Activated naive CD8-positive, alpha-beta T cell treated with anti-CD3 and anti-CD28 coated beads, Interleukin-2, amount 50 U/mL, for 16 hours (primary cell): Measurements from ENCODE around the gene C8A.

ENCODE experiments used
- DNase-seq: peaks from one replicate; pipeline ENCODE4 v3.0.0-alpha.2; 2020; ENCODE audit warnings: low read depth, low spot score

C8A gene

GRCh38 chr1:56854521-56855099 is at the start of gene C8A:
Gene C8A, plus strand, starts transcription at chr1:56854797. Its CDS starts 105 bp downstream, at chr1:56854902.
- DNase-seq = no peak

DNA sequence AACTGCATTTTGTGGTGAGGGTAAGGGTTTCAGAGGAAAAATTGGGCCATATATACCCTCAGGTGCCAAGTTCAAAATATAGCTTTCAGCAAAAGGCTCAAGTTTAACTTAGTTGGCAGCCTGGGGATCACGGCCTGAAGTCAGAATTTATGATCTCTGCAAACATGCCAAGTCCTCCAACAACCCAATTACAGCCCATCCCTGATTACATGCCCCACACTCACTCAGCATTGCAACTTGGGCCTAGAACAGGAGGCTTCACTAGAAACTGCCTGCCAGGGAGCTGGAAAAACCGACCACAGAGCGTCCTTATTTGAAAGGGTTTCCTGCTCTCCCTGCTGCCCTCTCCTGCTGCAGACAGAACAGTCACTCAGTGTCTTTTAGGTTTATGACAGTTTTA is 47.8 kb upstream of the C8A start:
- DNase-seq = no peak

DNA sequence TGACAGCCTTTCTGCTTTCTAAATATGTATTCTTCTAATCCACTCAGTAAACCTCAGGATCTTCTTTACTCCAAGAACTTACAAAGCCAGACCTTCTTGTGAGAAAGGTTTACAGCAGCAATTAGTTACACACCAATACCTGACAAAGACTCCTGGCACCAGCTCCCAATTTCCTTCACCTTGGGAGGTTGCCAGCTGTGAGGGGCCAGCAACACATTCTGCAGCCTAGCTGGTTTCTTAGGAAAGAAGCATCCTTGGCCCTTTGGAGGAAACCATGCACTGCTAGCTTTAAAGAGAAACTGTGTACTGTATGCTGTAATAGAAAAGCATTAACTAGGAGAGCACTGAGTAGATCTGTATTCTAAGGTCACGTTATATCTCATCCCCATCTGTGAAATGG is 46.2 kb upstream of the C8A start:
- DNase-seq = no peak

GRCh38 chr1:56811331-56811730 is 43.3 kb upstream of the C8A start:
- no peak for DNase-seq

DNA sequence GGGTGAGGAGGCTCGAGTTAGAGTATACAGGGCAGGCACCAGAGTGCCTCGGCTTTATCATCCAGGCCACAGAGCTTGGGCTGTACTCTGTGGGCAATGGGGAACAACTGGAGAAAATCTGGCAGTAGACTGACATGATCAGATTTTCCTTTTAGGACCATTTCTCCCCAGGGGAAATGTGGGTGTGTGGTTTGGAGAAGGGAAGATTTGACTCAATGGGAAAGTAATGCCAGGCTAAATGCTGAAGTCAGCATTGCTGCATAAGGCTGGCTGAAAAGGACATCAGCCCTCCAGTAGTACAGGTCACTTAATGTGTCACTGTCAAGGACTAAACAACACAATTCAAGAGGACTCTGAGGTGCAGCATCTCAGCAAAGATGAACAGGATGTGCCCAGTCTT is 40.4 kb upstream of the C8A start:
- DNase-seq = no peak

- no peak for DNase-seq
Observed at GRCh38 chr1:56816264-56816663, 38.3 kb upstream of the C8A start.

DNA sequence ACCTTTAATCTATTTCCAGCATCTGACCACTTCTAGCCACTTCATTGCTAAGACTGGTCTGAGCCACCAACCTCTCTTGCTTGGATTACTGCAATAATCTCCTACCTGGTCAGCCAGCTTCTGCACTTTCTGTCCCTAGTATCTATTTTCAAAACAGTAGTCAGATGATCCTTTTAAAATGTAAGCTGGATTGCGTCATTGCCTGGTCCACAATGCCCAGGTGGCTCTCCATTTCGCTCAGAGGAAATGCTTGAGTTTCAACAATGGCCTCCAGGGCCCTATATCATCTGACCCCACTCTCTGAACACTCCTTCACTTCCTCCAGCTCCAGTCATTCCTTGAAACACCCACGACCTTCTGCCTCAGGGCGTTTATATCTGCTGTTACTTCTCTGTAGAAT is 37.7 kb upstream of the C8A start:
- DNase-seq = no peak

GRCh38 chr1:56817716-56818463 is 36.7 kb upstream of the C8A start:
- no peak for DNase-seq

- no peak for DNase-seq
Observed at GRCh38 chr1:56819387-56819899, 35.2 kb upstream of the C8A start, which contains the start of gene FYB2. Gene FYB2, minus strand, starts transcription at chr1:56819404. Its CDS starts 114 bp downstream, at chr1:56819290.

DNA sequence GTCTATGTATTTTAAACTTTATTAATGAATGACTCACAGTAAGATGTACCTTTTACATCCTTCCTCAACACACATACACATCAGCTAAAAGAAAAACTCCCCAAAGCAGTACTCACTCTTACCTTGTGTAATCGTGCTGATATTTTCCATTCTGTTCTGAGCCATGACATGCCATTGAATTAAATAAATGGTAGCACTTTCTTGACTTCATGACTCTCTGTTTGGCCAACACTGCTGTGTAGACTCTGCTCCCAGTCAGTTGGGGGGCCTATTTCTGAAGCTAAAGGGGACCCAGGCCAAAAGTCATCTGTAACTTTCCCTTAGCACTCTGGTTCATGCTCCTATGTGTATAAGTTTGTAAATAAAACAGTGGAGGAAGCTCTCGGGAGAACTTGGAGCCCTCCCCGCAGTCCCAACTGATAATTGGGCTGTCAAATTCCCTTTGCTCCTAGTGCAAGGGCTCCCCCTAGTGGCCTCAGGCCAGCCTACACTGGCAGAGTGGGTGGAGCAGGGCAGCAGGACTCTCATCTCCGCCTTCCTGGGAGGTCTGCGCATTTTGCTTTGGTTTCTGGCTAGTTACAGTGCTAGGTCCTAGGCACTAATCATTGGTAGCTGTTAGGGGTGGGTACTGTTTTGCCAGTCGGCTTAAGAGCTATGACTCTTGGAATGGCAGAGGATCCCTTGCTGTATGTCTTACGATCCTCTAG is 33.7 kb upstream of the C8A start:
- DNase-seq = peak; percentile 33

DNA sequence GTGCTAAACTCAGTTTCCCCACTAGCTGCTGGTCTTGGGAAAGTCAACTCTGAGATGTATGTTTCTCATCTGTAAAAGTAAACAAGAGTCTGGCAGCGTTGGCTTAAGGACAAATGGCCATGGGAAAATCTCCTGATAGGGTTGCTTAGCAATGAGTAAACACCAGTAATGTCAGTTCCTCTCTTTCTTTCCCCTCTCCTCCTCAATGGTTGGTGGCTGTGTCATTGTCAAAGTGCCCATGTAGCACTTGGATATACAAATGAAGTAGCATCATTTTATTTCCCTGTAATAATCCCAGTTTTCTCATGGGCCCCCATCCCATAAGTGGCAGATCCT is 33.2 kb upstream of the C8A start:
- DNase-seq = no peak

GRCh38 chr1:56824271-56824670 is 30.3 kb upstream of the C8A start:
- DNase-seq = no peak

DNA sequence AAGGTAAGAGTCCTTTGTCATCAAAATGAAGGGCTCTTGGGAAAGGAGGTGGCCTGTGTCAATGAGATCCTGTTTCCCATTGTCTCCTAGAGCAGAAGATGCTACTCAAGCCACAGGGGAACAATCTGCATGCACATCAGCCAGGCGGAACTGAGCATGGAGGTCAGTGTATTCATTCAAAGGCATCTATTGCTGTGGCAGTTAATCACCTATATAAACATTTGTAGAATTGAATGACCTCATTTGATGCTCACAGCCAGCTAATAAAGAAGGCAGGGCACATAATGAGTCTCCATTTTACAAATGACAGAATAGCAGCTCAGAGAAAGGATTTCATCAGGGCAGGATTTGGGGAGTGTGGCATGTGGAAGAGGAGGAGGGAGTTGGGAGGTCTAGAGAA is 29.7 kb upstream of the C8A start:
- DNase-seq = no peak

DNA sequence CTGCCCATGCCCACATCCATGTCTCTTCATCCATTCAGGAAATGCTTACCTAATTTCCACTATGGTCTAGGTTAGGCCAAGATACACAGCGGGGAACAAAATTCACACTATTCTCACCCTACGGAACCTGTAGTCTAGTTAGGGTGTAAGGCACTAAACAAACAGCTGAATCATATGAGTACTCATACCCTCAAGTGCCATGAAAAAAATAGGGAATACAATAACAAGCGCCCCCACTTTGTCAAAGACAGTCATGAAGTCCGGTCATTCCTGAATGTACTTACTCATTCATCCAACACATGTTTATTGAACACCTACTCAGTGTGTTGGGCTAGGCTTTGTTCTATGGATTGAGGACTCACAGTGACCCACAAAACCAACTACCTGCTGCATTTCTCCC is 29.2 kb upstream of the C8A start:
- no peak for DNase-seq

DNA sequence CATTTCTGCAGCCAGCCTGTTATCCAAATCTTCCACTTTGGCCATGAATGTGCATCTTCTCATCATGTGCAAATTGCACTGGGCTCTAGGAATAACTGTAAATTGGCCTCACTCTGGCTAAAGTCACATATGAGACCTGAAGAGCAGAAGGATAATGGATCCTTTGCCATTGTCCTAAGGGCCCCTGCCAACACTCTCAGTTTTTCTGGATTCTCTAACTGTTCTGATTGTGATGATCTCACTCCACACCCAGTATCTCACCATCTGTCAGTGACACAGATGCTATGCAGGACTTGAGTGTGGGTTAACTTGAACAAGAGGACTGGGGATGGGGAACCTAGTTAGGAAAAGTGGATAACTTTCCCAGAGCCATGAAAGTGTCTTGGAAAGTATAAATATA is 26.9 kb upstream of the C8A start:
- DNase-seq = no peak

- DNase-seq = no peak
Observed at GRCh38 chr1:56830052-56830451, 24.5 kb upstream of the C8A start.

DNA sequence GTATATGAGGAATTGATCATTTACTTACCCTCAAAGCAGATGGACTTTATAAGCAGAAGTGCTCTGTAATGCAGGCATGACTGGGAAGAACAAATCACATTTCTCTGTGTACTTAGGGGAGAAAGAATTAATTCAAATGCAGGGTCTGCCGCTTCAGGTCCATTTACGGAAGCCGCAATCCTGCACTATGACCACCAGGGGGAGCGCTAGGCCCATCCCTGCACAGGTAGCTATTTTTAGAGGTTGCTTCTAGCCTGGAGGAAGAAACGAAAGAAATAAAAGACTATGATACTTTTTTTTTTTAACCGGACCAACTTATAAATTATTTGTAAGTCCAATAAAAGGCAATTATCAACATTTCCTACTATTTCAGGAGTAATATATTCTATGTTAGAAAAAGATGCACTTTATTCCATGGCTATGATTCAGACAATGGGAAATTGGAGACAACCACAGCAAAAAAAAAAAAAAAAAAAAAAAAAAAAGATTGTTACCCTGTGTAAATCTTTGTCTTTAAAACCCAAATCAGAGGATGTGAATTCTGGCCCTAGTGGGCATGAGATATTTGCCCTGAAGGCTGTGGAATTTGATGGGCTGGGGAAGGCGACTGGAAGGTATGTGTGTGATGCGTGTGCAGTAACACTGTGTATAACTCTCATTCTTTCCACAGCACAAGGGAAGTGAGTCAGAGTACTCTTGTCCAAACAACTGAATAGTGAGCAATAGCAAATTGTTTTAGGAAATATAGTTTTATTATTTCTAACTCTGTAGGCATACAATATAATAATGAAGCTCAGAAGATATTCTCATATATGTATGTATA is 22.5 kb upstream of the C8A start:
- peak; percentile 33 for DNase-seq

- DNase-seq = no peak
Observed at GRCh38 chr1:56833088-56833487, 21.5 kb upstream of the C8A start.

DNA sequence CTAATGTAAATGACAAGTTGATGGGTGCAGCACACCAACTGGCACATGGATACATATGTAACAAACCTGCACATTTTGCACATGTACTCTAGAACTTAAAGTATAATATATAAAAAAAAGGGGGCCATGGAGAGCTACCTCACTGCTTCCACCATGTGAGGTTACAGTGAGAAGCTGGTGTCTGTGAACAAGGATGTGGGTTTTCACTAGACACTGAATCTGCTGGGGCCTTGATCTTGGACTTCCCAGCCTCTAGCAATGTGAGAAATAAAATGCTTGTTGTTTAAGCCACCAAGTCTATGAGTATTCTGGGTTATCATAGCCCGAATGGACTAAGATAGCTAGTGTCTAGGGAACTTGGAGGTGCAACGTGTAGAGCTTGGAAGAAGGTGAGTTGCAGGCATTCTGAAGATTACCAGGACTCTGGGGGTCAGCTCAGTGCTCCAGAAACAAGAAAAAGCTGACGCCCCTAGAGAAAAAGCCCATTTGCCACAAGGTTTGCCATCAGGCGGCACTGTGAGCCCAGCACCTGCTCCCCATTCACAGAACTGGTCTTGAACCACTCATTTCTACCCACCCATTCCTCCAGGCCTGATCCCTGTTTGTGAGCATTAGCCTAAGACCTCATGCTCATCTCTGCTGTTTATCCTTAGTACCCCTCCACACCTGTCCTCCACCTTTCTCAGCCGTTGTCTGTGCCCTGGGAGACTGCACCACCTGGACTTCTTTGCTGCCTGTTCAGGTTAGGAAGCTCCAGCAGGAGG is 20.3 kb upstream of the C8A start:
- no peak for DNase-seq

DNA sequence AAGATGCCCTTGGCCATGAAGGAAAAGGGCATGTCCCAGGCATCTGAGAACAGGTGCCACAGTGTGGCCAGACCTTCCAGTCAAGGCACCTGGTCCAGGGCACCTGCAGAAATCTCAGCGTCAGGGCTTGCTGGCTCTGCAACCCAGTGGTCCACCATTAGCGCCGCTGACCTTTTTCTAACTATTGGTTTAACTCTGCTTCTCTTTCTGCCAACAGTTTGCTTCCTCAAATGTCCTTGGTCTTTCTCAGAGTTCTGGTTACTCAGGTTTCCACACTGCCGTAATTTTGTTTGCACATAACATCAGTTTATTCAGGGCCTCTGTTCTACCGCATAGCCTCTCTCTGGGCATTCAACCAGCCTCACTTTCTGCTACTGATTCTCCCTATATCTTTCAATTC is 18.9 kb upstream of the C8A start:
- no peak for DNase-seq

- no peak for DNase-seq
Observed at GRCh38 chr1:56836359-56836758, 18.2 kb upstream of the C8A start.
